Retina (tissue), 1 donor: Measurements from ENCODE around the gene PRR36.
"Not testable (repeated sequence)": the region's sequence is repeated elsewhere in the genome, so short reads cannot be mapped to it uniquely, and the experiment has no call there.

Source experiments
- DNase-seq: peaks from one replicate; pipeline ENCODE4 v3.0.0-alpha.2; 2016

Gene PRR36

DNA sequence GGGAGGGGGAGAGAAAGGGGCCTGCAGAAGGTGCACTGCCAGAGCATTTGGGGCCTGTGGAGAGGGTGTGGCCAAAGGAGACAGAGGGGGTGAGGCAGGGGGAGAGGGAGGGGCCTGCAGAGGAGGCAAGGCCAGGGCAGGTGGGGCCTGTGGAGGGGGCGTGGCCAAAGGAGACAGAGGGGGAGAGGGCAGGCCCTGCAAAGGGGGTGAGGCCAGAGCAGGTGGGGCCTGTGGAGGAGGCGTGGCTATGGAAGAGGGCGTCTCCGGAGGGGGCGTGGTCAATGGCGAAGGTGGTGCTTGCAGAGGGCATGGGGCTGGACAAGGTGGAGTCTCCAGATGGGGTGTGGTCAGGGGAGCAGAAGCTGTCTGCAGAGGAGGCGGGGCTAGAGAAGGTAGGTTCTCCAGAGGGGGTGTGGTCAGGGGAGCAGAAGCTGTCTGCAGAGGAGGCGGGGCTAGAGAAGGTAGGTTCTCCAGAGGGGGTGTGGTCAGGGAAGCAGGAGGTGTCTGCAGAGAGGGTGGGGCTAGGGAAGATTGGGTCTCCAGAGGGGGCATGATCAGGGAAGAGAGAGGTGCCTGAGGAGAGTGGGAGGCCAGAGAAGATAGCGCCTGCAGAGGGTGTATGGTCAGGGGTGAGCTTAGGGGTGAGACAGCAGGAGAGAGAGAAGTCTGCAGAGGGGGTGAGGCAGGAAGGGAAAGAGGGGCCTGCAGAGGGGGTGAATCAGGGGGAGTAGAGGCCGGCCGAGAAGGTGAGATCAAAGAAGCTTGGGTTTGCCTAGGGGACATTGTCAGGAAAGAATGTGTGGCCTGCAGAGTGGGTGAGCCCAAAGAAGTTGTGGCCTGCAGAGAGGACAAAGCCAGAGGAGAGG is 3.4 kb downstream of the PRR36 start:
- DNase-seq = no peak

DNA sequence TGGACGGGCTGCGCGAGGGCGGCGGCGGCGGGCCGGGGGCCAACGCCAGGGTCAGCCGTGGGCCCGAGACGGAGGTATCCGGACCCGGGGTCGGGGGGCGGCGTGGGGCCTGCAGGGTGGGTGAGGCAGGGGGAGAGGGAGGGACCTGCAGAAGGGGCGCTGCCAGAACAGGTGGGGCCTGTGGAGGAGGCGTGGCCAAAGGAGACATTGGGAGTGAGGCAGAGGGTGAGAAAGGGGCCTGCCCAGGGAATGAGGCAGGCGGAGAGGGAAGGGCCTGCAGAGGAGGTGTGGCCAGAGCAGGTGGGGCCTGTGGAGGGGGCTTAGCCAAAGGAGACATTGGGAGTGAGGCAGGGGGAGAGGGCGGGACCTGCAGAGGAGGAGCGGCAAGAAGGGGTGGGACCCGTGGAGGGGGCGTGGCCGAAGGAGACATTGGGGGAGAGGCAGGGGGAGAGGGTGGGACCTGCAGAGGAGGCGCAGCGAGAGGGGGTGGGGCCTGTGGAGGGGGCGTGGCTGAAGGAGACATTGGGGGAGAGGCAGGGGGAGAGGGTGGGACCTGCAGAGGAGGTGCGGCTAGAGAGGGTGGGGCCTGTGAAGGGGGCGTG is 4.2 kb downstream of the PRR36 start:
- no peak for DNase-seq

DNA sequence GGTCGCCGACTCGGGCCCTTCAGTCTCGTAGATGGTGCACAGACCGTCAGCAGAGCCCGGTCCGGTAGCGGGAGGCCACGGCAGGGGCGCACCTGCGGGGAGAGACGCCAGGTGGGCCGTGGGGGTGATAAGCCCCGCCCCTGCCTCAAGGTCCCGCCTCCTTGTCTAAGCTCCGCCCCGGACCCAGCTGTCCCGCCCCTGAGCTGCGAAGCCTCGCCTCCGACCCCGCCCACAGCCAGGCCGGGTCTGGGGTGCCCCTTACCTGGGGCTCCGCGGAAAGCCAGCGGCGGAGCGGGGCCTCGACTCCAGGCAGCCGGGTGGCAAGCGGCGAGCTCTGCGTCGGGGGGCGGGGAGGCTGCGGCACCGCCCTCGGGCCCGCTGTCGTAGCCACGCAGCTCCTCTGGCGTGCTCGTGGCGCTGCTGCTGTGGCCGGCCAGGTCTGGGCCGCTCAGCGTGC is 4.7 kb downstream of the PRR36 start:
- DNase-seq = no peak

DNA sequence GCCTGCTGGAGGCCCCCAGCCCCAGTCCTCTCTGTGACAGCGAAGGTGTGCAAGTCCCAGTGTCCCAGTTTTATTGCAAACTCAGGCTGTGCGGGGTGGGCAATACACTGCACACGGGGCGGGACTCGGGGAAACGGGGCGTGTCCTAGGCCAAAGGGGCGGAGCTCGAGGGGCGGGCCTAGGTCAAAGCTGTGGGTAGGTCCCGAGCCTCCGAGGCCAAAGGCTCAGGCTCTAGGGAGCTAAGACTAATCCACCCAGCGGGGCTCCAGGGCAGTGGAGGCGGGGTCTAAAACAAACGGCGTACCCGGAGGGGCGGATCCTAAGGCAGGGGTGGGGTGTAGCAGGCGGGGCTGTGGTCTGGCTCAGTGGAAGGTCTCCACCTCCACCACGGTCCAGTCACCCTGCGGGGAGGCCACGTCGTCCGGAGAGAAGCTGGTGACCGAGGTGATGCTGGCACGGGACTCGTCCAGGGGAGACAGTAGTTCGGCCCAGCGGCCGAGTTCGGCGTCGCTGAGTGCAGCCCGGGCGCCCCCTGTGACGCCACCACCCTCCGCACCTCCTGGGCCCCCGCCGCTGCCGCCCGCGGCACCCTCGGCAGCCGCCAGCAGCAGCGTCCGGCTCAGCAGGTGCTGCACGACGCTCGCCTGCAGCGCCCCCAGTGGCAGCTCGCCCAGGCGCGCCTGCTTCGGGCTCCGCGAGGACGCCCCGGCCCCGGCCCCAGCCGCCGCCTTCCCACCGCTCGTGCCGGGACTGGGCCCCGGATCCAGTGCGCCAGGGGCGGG is 5.3 kb downstream of the PRR36 start:
- DNase-seq = peak; percentile 89

DNA sequence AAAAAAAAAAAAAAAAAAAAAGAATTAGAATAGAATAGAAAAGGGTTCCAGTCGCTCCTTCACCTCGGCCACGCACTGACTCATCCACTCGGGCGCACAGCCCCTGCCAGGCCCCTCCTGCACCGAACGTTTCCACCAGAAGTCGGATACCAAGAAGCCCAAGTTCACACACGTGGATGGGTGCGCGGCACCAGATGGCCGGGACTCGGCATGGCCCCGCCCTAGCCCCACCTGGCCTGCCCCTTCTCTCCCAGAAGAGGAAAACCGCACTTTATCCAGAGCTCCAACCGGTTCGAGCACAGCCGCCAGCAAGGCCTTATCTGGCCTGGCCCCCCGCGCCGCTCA is 5.9 kb downstream of the PRR36 start:
- no peak for DNase-seq

DNA sequence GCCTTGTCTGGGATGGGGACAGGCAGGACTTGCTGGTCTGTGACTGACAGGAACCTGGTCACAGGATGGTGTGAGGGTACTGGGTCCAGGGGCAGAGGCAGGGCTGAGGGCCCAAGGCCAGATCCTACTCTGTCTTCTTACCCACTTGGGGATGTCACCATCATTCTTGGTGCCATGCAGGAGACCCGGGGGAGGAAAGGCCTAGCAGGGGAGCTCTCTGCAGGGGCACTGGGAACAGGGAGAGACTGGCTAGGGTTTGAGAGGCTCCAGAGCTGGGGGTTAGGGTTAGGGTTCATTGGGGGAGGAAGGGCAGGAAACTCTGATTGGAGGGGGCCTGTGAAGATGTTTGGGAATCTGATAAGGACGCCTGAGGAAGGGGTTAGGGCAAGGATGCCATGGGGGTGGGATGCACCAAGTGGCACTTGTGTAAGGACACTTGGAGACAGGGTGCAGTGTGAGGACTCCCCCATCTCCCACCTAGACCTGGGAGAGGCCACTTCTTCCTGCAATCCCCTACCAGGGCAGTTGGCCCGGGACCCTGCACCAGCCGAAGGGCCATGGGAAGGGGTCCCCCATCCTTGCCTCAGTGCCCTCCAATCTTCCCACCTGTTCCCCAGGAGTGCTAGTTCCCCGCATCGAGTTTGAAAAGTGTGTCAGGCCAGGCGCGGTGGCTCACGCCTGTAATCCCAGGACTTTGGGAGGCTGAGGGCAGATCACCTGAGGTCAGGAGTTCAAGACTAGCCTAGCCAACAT is 6.9 kb downstream of the PRR36 start:
- DNase-seq = no peak

DNA sequence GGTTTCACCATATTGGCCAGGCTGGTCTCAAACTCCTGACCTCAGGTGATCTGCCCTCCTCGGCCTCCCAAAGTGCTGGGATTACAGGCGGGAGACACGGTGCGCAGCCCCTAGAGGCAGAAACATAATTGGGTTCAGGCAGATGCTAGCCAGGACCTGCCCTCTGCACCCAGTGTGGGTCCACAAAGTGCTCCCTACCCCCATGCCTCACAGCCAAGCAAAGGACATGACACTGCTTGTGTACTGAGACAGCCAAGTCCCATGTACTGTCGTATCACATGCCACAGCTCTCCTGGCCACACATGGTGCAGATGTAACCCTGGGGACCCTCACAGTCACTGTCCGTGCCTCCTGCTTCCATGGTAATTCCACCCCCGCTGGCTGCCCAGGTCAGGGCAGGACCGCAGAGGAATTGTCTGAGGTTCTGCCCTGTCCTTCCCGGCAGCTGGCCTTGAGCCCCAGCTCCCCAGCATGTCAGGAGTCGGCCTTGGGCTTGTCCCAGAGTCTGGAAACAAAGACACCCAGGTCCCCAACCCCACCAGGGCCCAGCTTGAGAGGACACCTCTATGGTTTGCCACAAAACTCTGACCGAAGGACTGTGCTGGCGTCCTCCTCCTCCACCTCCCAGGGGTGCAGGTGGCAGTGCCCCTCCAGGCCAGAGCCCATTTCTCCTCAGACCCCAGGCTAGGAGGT is 7.6 kb downstream of the PRR36 start:
- no peak for DNase-seq

DNA sequence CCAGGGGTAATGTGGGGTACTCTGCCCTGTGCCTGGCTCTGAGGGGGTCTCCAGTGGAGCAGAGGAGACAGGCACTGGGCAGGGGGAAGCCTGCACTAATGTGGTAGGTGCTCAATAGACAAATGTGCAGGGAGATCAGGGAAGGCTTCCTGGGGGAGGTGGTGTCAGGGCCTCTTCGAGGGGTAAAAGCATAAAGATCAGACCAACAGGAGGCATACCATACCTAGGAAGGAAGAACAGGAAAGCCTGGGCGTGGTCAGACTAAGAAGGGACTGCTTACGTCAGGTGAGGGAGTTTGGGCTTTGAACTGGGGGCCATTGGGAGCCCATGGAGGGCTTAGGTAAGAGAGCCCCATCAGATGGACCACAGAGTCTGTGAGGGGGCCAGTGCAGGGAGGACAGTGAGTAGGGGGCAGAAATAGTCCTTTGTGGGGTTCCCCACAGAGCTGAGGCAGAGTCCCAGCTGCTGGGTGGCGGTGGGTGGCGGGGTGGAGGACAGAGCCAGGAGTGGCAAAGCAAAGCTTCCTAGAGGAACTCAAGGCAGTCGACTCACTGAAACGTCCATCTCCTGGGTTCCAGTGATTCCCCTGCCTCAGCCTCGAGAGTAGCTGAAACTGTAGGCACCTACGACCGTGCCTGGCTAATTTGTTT is 8.8 kb downstream of the PRR36 start:
- no peak for DNase-seq

DNA sequence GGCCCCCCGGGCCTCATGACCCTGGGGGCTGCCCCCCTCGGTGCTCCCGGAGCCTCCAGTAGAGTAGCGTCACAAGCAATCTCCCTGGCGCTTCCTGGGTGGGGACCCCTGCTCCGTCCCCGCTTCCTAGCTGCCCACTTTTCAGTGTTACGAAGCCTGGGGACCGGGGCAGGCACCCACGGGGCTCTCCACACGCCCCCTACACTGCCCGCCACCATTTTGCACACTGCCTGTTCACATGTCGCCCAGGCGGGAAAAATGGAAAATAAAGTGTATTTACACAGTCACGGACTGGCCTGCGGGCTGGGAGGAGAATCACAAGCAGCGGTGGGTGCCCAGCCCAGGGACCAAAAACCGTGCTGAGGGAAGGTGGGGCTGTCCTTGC is 9.5 kb downstream of the PRR36 start:
- DNase-seq = no peak

DNA sequence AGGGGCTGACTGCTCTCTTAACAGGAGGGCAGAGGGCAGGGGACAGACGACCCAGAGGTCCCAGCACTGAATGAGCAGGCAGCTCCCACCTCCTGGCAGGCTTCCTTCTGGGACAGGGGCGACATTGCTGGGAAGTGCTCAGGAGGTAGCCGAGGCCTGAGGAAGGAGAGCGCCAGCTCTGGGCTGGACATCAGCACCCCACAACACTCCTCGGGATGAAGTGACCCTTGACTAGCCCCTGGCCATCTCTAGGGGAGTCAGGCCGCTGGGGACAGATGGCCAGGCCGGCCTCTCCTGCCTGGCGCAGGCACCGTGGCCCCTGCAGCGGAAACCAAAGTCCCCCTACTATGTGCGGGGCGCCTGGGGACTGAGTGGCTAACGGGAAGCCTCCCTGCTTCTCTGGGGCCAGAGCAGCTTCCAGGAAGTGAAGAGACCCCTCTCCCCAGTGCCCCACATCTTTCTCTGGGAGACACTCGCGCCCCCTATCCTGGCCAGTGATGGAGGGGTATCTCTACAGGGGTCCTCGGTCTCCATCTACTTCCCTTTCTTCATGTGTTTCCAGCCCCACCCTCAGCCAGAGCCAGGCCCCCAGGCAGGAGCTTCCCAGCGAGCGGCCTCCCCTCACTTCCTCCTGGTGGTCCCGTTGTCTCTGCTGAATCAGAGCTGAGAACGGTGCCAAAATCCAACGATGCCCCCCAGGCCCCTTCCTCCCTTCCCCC is 10.1 kb downstream of the PRR36 start:
- DNase-seq = no peak

DNA sequence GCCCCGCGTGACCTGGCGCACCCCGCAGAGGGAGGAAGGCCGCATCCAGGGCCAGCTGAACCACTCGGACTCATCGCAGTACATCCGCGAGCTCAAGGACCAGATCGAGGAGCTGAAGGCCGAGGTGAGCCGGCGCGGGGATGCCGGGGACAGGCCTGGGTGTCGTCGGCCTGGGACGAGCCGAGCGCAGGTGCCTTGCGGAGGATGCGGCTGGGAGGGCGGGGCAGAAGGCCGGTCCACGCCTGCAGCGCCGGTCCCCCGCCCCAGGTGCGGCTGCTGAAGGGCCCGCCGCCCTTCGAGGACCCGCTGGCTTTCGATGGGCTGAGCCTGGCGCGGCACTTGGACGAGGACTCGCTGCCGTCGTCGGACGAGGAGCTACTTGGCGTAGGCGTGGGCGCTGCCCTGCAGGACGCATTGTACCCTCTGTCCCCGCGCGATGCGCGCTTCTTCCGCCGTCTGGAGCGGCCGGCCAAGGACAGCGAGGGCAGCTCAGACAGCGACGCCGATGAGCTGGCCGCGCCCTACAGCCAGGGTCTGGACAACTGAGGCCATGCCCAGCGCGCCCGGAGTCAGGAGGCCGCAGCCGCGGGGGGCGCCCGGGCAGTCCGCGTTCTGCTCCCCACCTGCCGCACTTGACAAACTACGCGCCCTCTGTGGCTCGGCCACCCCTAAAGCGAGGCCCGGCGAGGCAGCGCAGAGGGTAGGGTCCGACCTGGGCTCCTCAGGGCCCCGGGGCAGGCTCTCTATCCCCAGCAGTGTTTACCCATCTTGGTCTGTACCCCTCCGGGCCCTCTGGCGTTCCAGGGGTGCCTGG is 10.8 kb downstream of the PRR36 start:
- DNase-seq = peak; percentile 69

DNA sequence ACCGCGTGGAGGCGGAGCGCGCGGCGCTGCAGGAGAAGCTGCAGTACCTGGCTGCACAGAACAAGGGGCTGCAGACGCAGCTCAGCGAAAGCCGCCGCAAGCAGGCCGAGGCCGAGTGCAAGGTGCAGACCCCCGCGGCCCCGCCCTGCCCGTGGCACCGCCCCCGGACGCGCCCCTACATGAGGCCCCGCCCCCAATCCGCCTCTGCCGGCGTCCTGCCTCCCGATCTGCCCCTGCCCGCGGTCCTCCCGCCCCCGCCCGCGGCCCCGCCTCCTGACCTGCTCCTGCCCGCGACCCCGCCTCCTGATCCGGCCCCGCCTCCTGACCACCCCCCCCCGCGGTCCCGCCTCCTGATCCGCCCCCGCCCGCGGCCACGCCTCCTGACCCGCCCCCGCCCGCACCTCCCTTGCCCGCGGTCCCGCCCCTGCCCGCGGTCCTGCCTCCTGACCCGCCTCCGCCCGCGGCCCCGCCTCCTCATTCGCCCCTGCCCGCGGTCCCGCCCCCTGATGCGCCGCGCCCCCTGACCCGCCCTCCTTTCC is 11.7 kb downstream of the PRR36 start:
- DNase-seq = no peak

DNA sequence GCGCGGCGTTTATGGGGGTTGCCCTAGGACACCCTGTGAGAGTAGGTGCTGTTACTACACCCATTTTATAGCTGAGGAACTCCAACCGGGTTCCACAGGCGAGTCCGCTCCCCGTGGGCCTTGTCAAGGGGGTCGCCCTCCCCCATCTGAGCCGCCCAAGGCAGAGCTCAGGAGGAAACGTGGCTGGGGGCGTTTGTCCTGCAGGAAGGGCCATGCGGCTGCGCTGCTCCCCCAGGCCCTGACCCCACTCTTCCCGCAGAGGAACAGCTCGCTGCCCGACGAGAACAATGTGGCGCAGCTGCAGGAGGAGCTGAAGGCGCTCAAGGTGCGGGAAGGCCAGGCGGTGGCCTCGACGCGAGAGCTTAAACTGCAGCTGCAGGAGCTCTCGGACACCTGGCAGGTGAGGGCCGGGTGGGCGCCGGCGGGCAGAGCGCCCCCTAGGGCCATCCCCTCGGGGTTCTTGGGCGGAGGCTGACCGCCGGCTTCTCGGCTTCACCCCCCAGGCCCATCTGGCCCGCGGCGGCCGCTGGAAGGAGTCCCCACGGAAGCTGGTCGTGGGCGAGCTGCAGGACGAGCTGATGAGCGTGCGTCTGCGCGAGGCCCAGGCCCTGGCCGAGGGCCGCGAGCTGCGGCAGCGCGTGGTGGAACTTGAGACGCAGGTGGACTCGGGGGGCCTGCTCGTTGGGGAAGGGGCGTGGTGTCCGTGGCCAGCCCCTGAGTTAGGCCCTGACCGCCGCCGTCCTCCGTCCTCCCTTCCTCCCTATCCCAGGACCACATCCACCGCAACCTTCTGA is 12.4 kb downstream of the PRR36 start:
- peak; percentile 79 for DNase-seq

DNA sequence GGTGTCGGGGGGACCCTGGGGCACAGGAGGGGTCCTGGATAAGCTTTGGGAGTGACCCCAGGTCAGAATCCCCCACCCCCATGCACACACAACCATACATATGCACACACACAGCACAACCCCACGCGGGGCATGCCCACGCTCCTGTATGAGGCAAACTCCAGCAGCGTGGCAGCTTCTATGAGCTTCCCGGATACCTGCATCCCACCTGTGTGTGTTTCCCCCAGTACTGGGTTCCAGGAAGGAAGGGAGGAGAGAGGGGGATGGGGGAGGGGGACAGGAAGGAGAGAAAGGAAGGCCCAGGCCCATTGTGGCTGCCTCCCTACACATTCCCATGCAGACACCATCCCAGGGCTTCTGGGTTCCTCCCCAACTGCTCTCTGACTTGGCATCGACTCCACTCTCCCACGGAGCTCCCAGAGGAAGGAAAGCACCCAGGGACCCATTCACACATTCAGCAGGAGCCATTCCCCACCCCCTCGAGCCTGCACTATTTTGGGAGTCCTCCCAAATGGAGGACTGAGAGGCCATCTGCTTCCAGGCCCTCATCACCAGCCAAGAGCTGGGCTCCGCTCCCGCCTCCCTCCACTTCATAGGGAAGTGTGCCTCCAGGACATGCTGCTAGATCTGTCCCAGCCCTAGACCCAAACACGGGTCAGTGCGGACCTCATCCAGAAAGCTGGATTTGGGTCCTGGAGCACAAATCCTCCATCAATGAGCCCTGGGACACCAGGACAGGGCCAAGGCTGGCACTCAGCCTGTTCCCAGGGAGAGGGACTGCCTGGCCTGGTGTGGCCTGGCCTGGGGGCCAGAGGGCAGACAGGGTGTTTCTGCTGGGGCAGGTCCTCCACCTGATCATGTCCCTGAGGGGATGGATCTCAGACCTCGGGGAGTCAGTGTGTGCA is 13.2 kb downstream of the PRR36 start:
- DNase-seq = no peak

DNA sequence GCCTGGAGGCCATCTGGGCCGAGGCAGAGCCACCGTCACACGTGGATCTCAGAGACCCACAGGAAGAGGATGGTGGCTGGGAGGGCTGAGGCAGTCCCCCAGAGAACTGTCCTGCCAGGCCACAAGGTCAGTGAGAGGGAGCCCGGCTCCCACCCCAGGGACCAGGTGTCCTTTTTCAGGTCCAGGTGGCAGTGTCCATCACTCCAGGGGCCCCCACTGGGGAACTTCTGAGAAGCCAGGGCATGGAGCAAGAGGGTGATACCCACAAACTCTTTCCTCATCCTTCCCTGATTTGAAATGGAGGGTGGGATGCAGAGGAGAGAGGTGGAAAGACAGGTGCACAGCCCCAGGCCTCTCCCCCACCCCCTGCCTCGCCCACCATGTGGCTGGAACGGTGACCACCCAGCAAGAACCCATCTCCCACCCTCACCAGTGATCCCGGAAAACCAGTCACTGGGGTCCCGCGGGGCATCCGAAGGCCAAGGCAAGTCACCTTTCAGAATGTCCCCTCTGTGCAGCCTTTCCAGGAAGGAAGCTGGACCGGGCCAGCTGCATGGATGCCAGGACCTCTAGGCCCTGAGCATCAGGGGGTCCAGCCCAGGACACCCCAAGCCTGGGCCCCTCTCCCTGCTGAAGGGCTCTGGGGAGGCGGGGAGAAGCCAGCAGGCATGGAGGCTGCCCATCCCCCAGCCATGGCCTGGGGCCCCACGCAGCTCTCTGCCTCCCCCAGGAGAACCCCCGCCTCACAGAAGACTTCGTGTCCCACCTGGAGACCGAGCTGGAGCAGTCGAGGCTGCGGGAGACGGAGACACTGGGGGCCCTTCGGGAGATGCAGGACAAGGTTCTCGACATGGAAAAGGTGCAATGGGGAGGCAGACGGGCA is 14.1 kb downstream of the PRR36 start:
- DNase-seq = no peak

DNA sequence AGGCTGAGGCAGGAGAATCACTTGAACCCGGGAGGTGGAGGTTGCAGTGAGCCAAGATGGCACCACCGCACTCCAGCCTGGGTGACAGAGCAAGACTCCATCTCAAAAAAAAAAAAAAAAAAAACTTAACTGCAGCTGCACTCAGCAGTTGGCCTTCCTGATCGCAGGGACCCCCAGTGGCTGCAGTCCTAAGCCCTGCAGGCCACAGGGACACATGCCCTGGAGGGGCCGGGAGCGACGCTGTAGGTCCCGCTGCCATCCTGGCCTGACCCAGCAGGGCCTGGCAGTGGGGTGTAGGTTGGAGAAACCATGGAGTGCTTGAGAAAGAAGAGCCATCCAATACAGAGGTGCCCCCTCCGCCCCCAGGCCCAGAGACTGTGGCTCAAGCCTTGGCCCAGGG is 15.1 kb downstream of the PRR36 start:
- DNase-seq = not testable (repeated sequence)
